GM19239 (cell line): ENCODE measurements around the gene CASP10.

ENCODE experiments used
- DNase-seq: peaks from one replicate; pipeline ENCODE4 v3.0.0; 2011; ENCODE audit warnings: low spot score; ENCODE audit not compliant: insufficient read length
- FAIRE-seq: peaks from 2 replicates; lab custom pipeline; 2011; peaks lifted over from hg19 to GRCh38; lab: Jason Lieb, UNC

The CASP10 gene

GRCh38 chr2:201194097-201194496, 11.2 kb downstream of the CASP10 start:
- DNase-seq (peak; percentile 39), FAIRE-seq (peak; percentile 95)

- FAIRE-seq (peak; percentile 59), DNase-seq (no peak)
Measured at GRCh38 chr2:201195331-201195730, 12.4 kb downstream of the CASP10 start.

GRCh38 chr2:201196003-201196402, 13.1 kb downstream of the CASP10 start:
- no peak for DNase-seq
- no peak for FAIRE-seq

- FAIRE-seq: no peak
- no peak for DNase-seq
Measured at GRCh38 chr2:201196803-201197202, 13.9 kb downstream of the CASP10 start.

- no peak for DNase-seq
- no peak for FAIRE-seq
Measured at GRCh38 chr2:201197781-201198180, 14.8 kb downstream of the CASP10 start.

- FAIRE-seq: no peak
- DNase-seq: no peak
Measured at GRCh38 chr2:201199847-201200246, 16.9 kb downstream of the CASP10 start.

- no peak for DNase-seq
- no peak for FAIRE-seq
Measured at GRCh38 chr2:201200345-201200744, 17.4 kb downstream of the CASP10 start.

- no peak for DNase-seq
- FAIRE-seq: no peak
Measured at GRCh38 chr2:201201371-201201770, 18.4 kb downstream of the CASP10 start.

GRCh38 chr2:201203916-201204654, 21.1 kb downstream of the CASP10 start:
- no peak for DNase-seq
- no peak for FAIRE-seq

GRCh38 chr2:201204655-201205514, 21.9 kb downstream of the CASP10 start:
- DNase-seq: peak; percentile 22
- FAIRE-seq: peak; percentile 91

- FAIRE-seq (no peak), DNase-seq (no peak)
Measured at GRCh38 chr2:201205515-201205849, 22.5 kb downstream of the CASP10 start.

- peak; percentile 44 for FAIRE-seq
- no peak for DNase-seq
Measured at GRCh38 chr2:201208563-201209252, 25.8 kb downstream of the CASP10 start.

- FAIRE-seq: no peak
- DNase-seq: no peak
Measured at GRCh38 chr2:201215963-201216362, 33.0 kb downstream of the CASP10 start.

GRCh38 chr2:201216918-201217317, 34.0 kb downstream of the CASP10 start:
- DNase-seq (no peak), FAIRE-seq (no peak)

GRCh38 chr2:201218780-201219179, 35.8 kb downstream of the CASP10 start:
- no peak for FAIRE-seq
- no peak for DNase-seq

GRCh38 chr2:201219328-201220096, 36.6 kb downstream of the CASP10 start:
- DNase-seq: no peak
- FAIRE-seq: no peak

- no peak for FAIRE-seq
Measured at GRCh38 chr2:201220102-201220570, 37.2 kb downstream of the CASP10 start.

GRCh38 chr2:201223089-201224073, 40.4 kb downstream of the CASP10 start:
- peak; percentile 32 for DNase-seq
- peak; percentile 91 for FAIRE-seq

More at GRCh38 chr2:201220102-201220570, 37.2 kb downstream of the CASP10 start:
- no peak for DNase-seq
